Measurements from ENCODE around the gene TROAP. TPM values are rescaled to one million over a fixed set of nuclear protein-coding genes. Genes with fewer than 3 reads are reported as not detected.

Gene TROAP
- total and polyA plus RNA-seq, 9 of the 15 experiments (the other 6 are each of a cell fraction or from before 2014, with no cell fraction given), result 46.4 to 171 (median 59.8) TPM

- no peak for TF ChIP-seq SNRNP70 (optimal IDR thresholded peaks at IDR 0.05; ENCODE audit: low read depth, low read length)
- TF ChIP-seq HMGN3 (IDR thresholded peaks at IDR 0.05; ENCODE audit: borderline replicate concordance, extremely low read depth, insufficient read length, low read depth, low read length), result peak; percentile 20
- TF ChIP-seq PTRF (tag; IDR thresholded peaks at IDR 0.05), result no peak
- no peak for TF ChIP-seq CCAR2 (IDR thresholded peaks at IDR 0.05; ENCODE audit: low read depth, low read length)
- TF ChIP-seq NR2C1 (IDR thresholded peaks at IDR 0.05), result no peak
- TF ChIP-seq NR2C1 (tag; IDR thresholded peaks at IDR 0.05), result no peak
- TF ChIP-seq FOSL1 (tag; conservative IDR thresholded peaks at IDR 0.05), result no peak
- no peak for TF ChIP-seq RBM22 (IDR thresholded peaks at IDR 0.05; ENCODE audit: low read depth, low read length, poor library complexity, severe bottlenecking)
- TF ChIP-seq MTA1 (IDR thresholded peaks at IDR 0.05; ENCODE audit: borderline replicate concordance), result no peak
- TF ChIP-seq ZBTB49 (CRISPR knock-in tag; IDR thresholded peaks at IDR 0.05; ENCODE audit: borderline replicate concordance), result no peak
- TF ChIP-seq ZNF212 (CRISPR knock-in tag; IDR thresholded peaks at IDR 0.05), result no peak
- TF ChIP-seq CREB3 (tag; conservative IDR thresholded peaks at IDR 0.05; ENCODE audit: low read depth), result no peak
- TF ChIP-seq ZBTB7A (IDR thresholded peaks at IDR 0.05; ENCODE audit: borderline replicate concordance, control insufficient read depth, low read depth, low read length), result peak; percentile 24; the same call in 1 of the 2 replicates
- TF ChIP-seq PHB (CRISPR knock-in tag; IDR thresholded peaks at IDR 0.05), result no peak
- no peak for TF ChIP-seq SNAPC5 (CRISPR knock-in tag; IDR thresholded peaks at IDR 0.05)
- TF ChIP-seq E2F4 (CRISPR knock-in tag; IDR thresholded peaks at IDR 0.05; ENCODE audit: low read depth), result peak; percentile 97
- TF ChIP-seq GABPA (tag; conservative IDR thresholded peaks at IDR 0.05; ENCODE audit: low read depth), result peak; percentile 21; the same call in 1 of the 2 replicates
- no peak for TF ChIP-seq ZNF146 (CRISPR knock-in tag; IDR thresholded peaks at IDR 0.05; ENCODE audit: unreplicated experiment)
- TF ChIP-seq ETV1 (tag; conservative IDR thresholded peaks at IDR 0.05; ENCODE audit: low read depth), result no peak
- no peak for TF ChIP-seq SMARCA4 (IDR thresholded peaks at IDR 0.05)
- TF ChIP-seq KDM4B (IDR thresholded peaks at IDR 0.05; ENCODE audit: borderline replicate concordance in 2 of 2, low read depth in 1 of 2), result no peak
- TF ChIP-seq JUNB (CRISPR knock-in tag; conservative IDR thresholded peaks at IDR 0.05), result no peak
Observed at GRCh38 chr12:49322708-49323523, at the start of gene TROAP (continued).

All from K562 (cell line).